HepG2 (cell line): ENCODE measurements around the gene SRD5A3. TPM values are rescaled to one million over a fixed set of nuclear protein-coding genes. Genes with fewer than 3 reads are reported as not detected.

Source experiments
- ATAC-seq: fragments of 200-7000 bp; cut with Tn5 transposase; 3 replicates; pipeline ENCODE4 v1.9.1; 2020; ENCODE audit warnings: mild to moderate bottlenecking, moderate library complexity
- BruUV-seq: library from RNA; stranded (reverse); fragments of 400-500 nt; replicated peaks from 2 replicates; lab custom pipeline; 2021; lab: Mats Ljungman, UMichigan
- CTCF ChIA-PET: fragments of 300-600 bp; formaldehyde crosslinking; extraction: SDS; loops from one replicate; lab custom pipeline; 2021; ENCODE audit warnings: low total read pairs, inconsistent platforms, low intra/inter-chr PET ratio; lab: Yijun Ruan, JAX
- POLR2A ChIA-PET: fragments of 350-600 bp; sonication (Branson Sonifier 250); formaldehyde crosslinking; loops from one replicate; lab custom pipeline; 2020; ENCODE audit warnings: antibody characterized with exemption, inconsistent platforms; lab: Yijun Ruan, JAX
- DNase-seq: peaks from one replicate; pipeline ENCODE4 v3.0.0-alpha.2; 2015; ENCODE audit warnings: low spot score
- FAIRE-seq: peaks from 3 replicates; lab custom pipeline; 2011; peaks lifted over from hg19 to GRCh38; lab: Jason Lieb, UNC
- H2AFZ ChIP-seq: one replicate; pipeline ENCODE4 v1.6.1; 2011; ENCODE audit warnings: low read length, inconsistent platforms
- H3K27ac ChIP-seq: fragments of 300-600 bp; 3 replicates; pipeline ENCODE4 v1.8.0; 2011; ENCODE audit warnings: mixed run types, mild to moderate bottlenecking, mixed read lengths, low read length, inconsistent platforms; ENCODE audit not compliant: insufficient read depth; ENCODE audit errors: extremely low read length
- H3K27me3 ChIP-seq, 2 experiments: fragments of 200-600 bp in 1 of 2; 2 replicates in 1 of 2; 3 replicates in 1 of 2; pipeline versions ENCODE4 v1.6.0 to v1.8.0; 2011; ENCODE audit warnings: low read length in 2 of 2, mild to moderate bottlenecking in 2 of 2, moderate library complexity in 2 of 2, inconsistent platforms in 1 of 2; ENCODE audit not compliant: insufficient read depth in 2 of 2, control insufficient read depth in 1 of 2
- H3K36me3 ChIP-seq, 2 experiments: fragments of 200-600 bp in 1 of 2; replicated peaks in 1 of 2; 2 replicates in 1 of 2; 3 replicates in 1 of 2; pipeline versions ENCODE4 v1.5.1 to v1.8.0; 2011; ENCODE audit warnings: low read length in 2 of 2, inconsistent platforms in 1 of 2; ENCODE audit not compliant: insufficient read depth in 2 of 2, control insufficient read depth in 1 of 2
- H3K4me1 ChIP-seq: 2 replicates; pipeline ENCODE4 v1.5.1; 2012; ENCODE audit warnings: low read length, inconsistent platforms; ENCODE audit not compliant: insufficient read depth
- H3K4me2 ChIP-seq: 2 replicates; pipeline ENCODE4 v1.6.0; 2011; ENCODE audit warnings: low read depth, low read length, inconsistent platforms
- H3K4me3 ChIP-seq, 3 experiments: fragments of 200-600 bp in 1 of 3; sonication (generic), shearing (Covaris generic) in 1 of 3; replicated peaks in 1 of 3; 2 replicates each; pipeline ENCODE4 v1.5.1; 2011 to 2016; ENCODE audit warnings: low read length in 3 of 3, inconsistent platforms in 2 of 3, low read depth in 2 of 3, mild to moderate bottlenecking in 2 of 3, control low read depth in 1 of 3, mixed read lengths in 1 of 3; ENCODE audit not compliant: insufficient read depth in 1 of 3
- H3K79me2 ChIP-seq: one replicate; pipeline ENCODE4 v1.6.1; 2011; ENCODE audit warnings: low read length, inconsistent platforms; ENCODE audit not compliant: insufficient read depth
- H3K9ac ChIP-seq: 2 replicates; pipeline ENCODE4 v1.6.0; 2011; ENCODE audit warnings: mild to moderate bottlenecking, low read depth, low read length, inconsistent platforms; ENCODE audit not compliant: insufficient read depth
- H3K9me3 ChIP-seq: 2 replicates; pipeline ENCODE4 v1.5.1; 2012; ENCODE audit warnings: mild to moderate bottlenecking, low read length
- H4K20me1 ChIP-seq: 2 replicates; pipeline ENCODE4 v1.6.0; 2011; ENCODE audit warnings: inconsistent platforms, mild to moderate bottlenecking, low read length, moderate library complexity; ENCODE audit not compliant: insufficient read depth
- EED ChIP-seq: sonication (generic); formaldehyde crosslinking; IDR thresholded peaks from 2 replicates; pipeline ENCODE4 v1.5.0; 2020; ENCODE audit warnings: mild to moderate bottlenecking, missing genetic modification reagents
- KLF9 ChIP-seq: IDR thresholded peaks from 2 replicates; pipeline ENCODE4 v1.6.1; 2016; ENCODE audit warnings: low read depth
- TEAD2 ChIP-seq: sonication (generic); formaldehyde crosslinking; IDR thresholded peaks from 2 replicates; pipeline ENCODE4 v1.9.0; 2021; ENCODE audit warnings: missing genetic modification reagents
- ZNF17 ChIP-seq: sonication (generic); formaldehyde crosslinking; IDR thresholded peaks from 2 replicates; pipeline ENCODE4 v1.5.0; 2020; ENCODE audit warnings: mild to moderate bottlenecking, missing genetic modification reagents
- ZNF616 ChIP-seq: sonication (generic); formaldehyde crosslinking; IDR thresholded peaks from 2 replicates; pipeline ENCODE4 v1.5.0; 2020; ENCODE audit warnings: low read depth, mild to moderate bottlenecking, missing genetic modification reagents
- WGBS: methylation state at CpG from one replicate; pipeline ENCODE4 v1.1.6; 2017; ENCODE audit warnings: low lambda C conversion rate; 5-methylcytosine and 5-hydroxymethylcytosine counted together
- in situ Hi-C: cut with HindIII; loops from 2 replicates; pipeline ENCODE4 v1.10.0; 2017; ENCODE audit warnings: low pct_unique_long_range_greater_than_20kb; ENCODE audit not compliant: extremely low pct_ligation_motif_present
- intact Hi-C: fragments of 100-400 bp; cut with micrococcal nuclease; formaldehyde crosslinking; loops from one replicate; pipeline ENCODE4 v1.10.0; 2022; ENCODE audit not compliant: unreplicated experiment
- polyA plus RNA-seq, 8 experiments: library from polyadenylated mRNA; depleted of rRNA in 3 of 8; stranded (reverse) in 7 of 8; unstranded in 1 of 8; fragments of >200 nt; fragmentation: Illumina TruSeq in 4 of 8; extraction: Trizol in 4 of 8; gene quantifications; 2 replicates each; pipeline versions ENCODE4 v1.2.1 to v1.2.3, GENCODE V29; 2011 to 2016; ENCODE audit warnings: low read depth in 4 of 8, missing spikeins in 1 of 8, mixed read lengths in 1 of 8; ENCODE audit not compliant: insufficient read depth in 1 of 8
- total RNA-seq, 5 experiments: library from RNA; depleted of rRNA; stranded (reverse); fragments of >200 nt; fragmentation: Illumina TruSeq; extraction: Trizol; gene quantifications; 2 replicates each; pipeline ENCODE4 v1.2.3, GENCODE V29; 2016; ENCODE audit warnings: low read depth in 1 of 5
- TF ChIP-seq, protein P1 (sequence below): sonication (generic); formaldehyde crosslinking; IDR thresholded peaks from 2 replicates; pipeline ENCODE4 v1.4.0; 2020; ENCODE audit warnings: missing genetic modification reagents

SRD5A3 gene
- total and polyA plus RNA-seq, 2 of the 13 experiments (the other 11 are each of a cell fraction or from before 2014, with no cell fraction given): 12.4 to 18.4 TPM

DNA sequence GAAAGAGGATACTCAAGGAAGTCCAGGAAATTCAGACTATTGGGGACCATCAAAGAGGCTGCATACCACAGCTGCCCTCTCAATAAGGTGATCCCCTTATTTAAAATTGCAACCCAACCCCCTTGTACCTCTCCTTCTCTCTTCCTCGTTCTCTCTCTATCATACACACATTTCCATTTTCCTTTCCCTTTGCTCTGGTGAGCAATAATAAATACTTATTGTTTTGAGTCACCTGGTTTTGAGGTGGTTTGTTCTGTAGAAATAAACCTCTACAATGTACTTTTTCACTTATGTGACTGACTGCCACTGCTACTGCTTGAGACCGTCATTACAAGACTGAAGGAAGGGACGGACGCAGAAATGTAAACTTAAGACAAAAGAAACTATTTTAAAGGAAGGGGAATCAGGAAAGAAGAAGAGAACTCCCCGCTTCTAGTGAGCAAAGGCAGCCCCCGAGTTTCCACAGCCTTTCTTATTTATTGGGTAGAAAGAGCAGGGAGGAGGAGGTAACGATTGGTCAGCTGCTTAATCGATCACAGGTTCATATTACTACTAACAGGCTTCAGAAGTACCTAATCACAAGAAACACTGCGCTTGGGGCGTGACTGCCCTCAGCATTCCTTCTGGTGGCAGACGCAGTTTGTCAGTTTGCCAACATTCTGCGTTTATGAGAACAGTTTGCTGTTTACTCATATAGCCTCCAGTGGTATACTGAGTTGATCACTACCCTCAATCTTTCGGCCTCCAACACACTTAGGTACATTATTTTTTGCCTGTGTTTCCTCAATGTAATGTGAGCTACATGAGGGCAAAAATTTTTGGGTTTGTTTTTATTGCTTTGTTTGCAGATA is 32.8 kb downstream of the SRD5A3 start:
- Histone ChIP-seq H3K4me3 (no peak overlapping the region), H3K79me2 (no peaks in the 10 kb centered on the region), H2AFZ (no peak overlapping the region), H3K27ac (no peak overlapping the region), H3K9ac (no peak overlapping the region), H3K4me1 (peaks cover 19% of the 10 kb centered on the region), H3K36me3 (no peaks in the 10 kb centered on the region), H3K4me2 (no peak overlapping the region), H4K20me1 (no peaks in the 10 kb centered on the region), H3K9me3 (no peaks in the 10 kb centered on the region), H3K27me3 (no peaks in the 10 kb centered on the region)
- no TSS peak for BruUV-seq
- TF ChIP-seq ZNF616: no peak
- no peak for TF ChIP-seq TEAD2 (CRISPR knock-in tag)
- TF ChIP-seq, protein P1, sequence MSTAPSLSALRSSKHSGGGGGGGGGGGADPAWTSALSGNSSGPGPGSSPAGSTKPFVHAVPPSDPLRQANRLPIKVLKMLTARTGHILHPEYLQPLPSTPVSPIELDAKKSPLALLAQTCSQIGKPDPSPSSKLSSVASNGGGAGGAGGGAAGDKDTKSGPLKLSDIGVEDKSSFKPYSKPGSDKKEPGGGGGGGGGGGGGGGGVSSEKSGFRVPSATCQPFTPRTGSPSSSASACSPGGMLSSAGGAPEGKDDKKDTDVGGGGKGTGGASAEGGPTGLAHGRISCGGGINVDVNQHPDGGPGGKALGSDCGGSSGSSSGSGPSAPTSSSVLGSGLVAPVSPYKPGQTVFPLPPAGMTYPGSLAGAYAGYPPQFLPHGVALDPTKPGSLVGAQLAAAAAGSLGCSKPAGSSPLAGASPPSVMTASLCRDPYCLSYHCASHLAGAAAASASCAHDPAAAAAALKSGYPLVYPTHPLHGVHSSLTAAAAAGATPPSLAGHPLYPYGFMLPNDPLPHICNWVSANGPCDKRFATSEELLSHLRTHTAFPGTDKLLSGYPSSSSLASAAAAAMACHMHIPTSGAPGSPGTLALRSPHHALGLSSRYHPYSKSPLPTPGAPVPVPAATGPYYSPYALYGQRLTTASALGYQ (CRISPR knock-in tag): no peak
- TF ChIP-seq ZNF17: no peak
- TF ChIP-seq KLF9 (CRISPR knock-in tag): no peak
- no peak for TF ChIP-seq EED (CRISPR knock-in tag)
- DNase-seq (no peak), ATAC-seq (no peak), FAIRE-seq (no peak)
- CTCF ChIA-PET: no interaction called here
- 65% methylated on average over 13 of the region's 13 CpGs for WGBS
- in situ Hi-C loops (loop anchor here (25.0 kb wide), 1 partner anchor 483 kb away; the partner anchor contains the start of gene EXOC1), intact Hi-C loops (no loop called here)
- POLR2A ChIA-PET: no interaction called here
